RWPE1 (cell line): ENCODE results near the gene IGFN1.

Source experiments
- CTCF ChIA-PET: fragments of 350-600 bp; sonication (Branson Sonifier 250); formaldehyde crosslinking; extraction: SDS; loops from one replicate; lab custom pipeline; 2021; lab: Yijun Ruan, JAX
- POLR2A ChIA-PET: fragments of 400-600 bp; formaldehyde crosslinking; extraction: SDS; loops from one replicate; lab custom pipeline; 2020; ENCODE audit warnings: antibody characterized with exemption; ENCODE audit not compliant: low non-redundant PET; lab: Yijun Ruan, JAX
- DNase-seq: peaks from one replicate; pipeline ENCODE4 v3.0.0; 2012; ENCODE audit warnings: low spot score
- H3K27ac ChIP-seq: fragments of 450-650 bp; 2 replicates; pipeline ENCODE4 v1.5.1; 2017
- TF ChIP-seq, protein P1 (sequence below): fragments of 450-650 bp; conservative IDR thresholded peaks from 2 replicates; pipeline ENCODE4 v1.5.1; 2017; ENCODE audit warnings: low read depth, mild to moderate bottlenecking

IGFN1 gene

DNA sequence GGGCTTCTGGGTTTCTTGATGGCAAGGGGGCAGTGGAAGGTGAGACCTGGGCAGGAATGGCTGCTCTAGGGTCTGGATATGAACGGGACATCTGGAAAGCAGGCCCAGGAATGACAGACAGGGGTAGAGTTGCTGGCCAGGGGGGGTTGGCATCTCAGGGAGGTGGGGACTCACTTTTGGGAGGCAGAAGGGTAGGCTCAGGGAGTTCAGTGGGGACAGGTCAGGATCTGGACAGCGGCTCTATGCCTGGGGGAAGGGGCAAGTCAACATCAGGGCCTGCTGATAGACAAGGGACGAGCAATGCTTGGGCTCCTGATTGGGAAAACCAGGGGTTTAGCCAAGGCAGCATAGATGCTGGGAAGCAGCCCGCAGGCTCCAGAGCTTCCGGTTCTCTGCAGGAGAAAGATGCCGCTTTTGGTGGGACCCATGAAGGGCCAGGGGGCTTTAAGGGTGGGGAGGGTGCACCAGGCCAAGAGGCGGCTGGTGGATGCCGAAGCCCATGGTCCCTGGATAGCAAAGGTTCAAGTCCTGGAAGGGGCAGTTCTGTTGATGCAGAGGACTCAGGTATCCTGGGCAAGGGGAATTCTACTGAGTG lies 21.9 kb downstream of the IGFN1 start:
- ChIA-PET CTCF (no interaction called here), POLR2A (no interaction called here)

DNA sequence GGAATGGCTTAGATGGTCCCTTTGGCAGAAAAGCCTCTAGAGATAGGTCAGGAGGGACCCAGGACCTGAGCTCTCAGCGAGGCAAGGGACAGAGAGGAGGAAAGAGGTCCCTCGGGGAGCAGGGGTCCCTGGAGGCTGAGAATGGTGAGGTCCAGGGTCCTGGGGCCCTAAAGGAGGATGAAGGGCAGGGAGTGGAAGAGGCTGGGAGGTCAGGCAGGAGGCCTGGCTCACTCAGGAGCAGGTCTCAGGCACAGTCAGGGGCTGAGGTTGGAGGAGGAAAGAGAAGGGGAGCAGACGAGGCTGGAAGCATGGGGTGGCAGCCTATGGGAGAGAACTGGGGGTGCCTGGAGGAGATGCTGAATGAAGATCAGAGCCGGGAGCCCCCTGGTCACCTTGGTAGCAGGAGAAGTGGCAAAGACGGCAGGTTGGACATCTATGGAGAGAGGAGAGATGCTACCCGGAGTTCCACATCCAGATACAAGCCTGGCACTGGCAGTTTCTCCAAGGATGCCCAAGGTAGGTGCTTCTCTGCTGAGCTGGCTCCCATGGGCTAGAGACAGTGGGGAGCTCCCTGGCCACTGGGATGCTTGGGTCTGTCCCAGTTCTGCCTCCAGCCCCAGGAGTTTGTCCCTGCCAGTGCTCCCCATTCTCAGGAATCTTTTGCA lies 22.6 kb downstream of the IGFN1 start:
- DNase-seq: no peak
- ChIA-PET CTCF (interaction anchor here (0.6 to 0.7 kb wide), 2 partner anchors 13 to 113 kb away, joined by 3 read pairs; no protein-coding TSS in a partner anchor), POLR2A (no interaction called here)
- no peak overlapping the region for H3K27ac ChIP-seq
- TF ChIP-seq, protein P1, sequence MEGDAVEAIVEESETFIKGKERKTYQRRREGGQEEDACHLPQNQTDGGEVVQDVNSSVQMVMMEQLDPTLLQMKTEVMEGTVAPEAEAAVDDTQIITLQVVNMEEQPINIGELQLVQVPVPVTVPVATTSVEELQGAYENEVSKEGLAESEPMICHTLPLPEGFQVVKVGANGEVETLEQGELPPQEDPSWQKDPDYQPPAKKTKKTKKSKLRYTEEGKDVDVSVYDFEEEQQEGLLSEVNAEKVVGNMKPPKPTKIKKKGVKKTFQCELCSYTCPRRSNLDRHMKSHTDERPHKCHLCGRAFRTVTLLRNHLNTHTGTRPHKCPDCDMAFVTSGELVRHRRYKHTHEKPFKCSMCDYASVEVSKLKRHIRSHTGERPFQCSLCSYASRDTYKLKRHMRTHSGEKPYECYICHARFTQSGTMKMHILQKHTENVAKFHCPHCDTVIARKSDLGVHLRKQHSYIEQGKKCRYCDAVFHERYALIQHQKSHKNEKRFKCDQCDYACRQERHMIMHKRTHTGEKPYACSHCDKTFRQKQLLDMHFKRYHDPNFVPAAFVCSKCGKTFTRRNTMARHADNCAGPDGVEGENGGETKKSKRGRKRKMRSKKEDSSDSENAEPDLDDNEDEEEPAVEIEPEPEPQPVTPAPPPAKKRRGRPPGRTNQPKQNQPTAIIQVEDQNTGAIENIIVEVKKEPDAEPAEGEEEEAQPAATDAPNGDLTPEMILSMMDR: no peak

More for the DNA sequence above, 21.9 kb downstream of the IGFN1 start:
- no peak overlapping the region for H3K27ac ChIP-seq
- TF ChIP-seq, protein P1: no peak
- DNase-seq: no peak

DNA sequence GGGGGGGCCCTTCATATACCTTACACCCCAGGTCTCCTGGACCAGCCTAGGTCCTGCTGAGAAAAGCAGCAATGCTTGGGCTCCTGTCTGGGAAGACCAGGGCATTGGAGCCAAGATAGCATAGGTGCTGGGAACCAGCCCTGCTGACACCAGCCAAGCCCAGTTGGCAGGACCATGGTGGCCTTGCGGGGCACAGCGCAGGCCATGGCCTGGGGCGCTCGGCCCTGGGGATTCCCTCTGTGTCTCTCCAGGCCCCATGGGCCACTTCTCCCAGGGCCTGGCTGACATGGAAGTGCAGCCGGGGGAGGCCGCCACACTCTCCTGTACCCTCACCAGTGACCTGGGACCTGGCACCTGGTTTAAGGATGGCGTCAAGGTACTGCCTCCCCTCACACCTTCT lies 23.3 kb downstream of the IGFN1 start:
- DNase-seq: no peak
- ChIA-PET CTCF (interaction anchor here (1.0 kb wide), 1 partner anchor 9 kb away, joined by 5 read pairs; no protein-coding TSS in a partner anchor), POLR2A (no interaction called here)

DNA sequence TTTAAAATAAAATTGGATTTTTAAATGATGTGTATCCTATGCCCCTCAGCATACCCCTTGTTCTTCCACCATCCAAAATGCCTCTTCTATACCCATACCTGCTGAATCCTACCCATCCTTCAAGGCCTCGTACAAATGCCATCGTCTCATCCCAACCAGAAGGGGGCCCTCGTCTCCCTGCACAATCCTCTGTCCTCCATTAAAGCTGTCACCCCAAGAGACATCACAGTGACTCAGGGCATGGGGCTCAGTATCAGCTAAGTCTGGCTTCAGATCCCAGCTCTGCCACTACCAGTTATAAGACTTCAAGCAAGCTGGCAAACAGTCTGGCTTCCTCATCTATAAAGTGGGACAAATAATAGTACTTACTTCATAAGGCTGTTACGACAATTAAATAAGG lies 23.8 kb downstream of the IGFN1 start:
- DNase-seq: no peak
- CTCF ChIA-PET: interaction anchor here (0.6 to 1.2 kb wide), 4 partner anchors 9 to 147 kb away, joined by 3 to 5 read pairs (median 3); no protein-coding TSS in a partner anchor
- POLR2A ChIA-PET: interaction anchor here (0.5 kb wide), 1 partner anchor 46 kb away, joined by 4 read pairs; no protein-coding TSS in a partner anchor
- no peak overlapping the region for H3K27ac ChIP-seq
- TF ChIP-seq, protein P1: no peak

More for the DNA sequence above, 23.3 kb downstream of the IGFN1 start:
- TF ChIP-seq, protein P1: no peak
- H3K27ac ChIP-seq: no peak overlapping the region

DNA sequence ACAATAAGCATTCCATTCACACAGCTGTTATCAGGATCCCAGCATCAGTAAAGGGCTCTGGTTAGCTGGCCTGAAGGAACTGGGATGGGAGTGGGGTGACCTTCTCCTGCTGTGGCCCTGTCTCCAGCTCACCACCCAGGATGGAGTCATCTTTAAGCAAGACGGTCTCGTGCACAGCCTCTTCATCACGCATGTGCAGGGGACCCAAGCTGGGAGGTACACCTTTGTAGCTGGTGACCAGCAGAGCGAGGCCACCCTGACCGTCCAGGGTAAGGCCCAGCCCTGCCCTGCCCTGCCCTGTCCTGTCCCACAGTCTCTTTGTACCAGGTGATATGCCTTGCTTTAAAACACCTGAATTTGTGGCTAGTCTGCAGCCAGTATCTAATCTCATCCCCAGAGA lies 24.3 kb downstream of the IGFN1 start:
- TF ChIP-seq, protein P1: no peak
- no peak overlapping the region for H3K27ac ChIP-seq
- CTCF ChIA-PET: interaction anchor here (0.6 to 1.2 kb wide), 4 partner anchors 8 to 146 kb away, joined by 3 to 5 read pairs (median 3); no protein-coding TSS in a partner anchor
- DNase-seq: no peak
- POLR2A ChIA-PET: interaction anchor here (0.5 kb wide), 1 partner anchor 46 kb away, joined by 4 read pairs; no protein-coding TSS in a partner anchor

DNA sequence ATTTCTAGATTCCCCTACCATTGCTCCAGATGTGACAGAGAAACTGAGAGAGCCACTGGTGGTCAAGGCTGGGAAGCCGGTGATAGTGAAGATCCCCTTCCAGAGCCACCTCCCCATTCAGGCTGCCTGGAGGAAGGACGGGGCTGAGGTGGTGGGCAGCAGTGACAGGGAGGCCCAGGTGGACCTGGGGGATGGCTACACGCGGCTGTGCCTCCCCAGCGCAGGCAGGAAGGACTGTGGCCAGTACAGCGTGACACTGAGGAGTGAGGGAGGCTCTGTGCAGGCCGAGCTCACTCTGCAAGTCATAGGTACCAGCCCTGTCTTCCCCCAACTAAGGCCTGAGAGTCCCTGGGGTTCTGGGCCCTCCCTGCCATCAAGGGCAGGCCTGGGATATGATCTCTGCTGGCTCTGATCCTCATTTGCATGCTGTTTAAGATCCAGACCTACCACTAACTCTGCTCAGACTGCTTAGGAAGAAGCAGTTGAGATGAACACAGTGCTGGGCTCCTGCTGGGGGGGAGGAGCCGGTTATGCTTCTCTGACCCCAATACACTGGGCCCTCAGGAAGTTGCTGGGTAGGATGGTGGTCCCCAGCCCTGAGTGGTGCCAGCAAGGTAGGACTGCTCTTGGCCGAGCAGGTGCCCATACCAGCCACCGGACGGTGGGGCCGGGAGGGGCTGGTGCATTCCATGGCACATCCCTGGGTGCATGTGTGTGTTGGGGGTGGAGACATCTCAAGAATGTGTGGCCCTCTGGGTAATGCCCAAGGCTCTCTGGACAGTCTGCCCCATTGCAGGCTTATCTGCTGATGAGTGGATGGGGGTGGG lies 25.1 kb downstream of the IGFN1 start:
- no peak for DNase-seq
- POLR2A ChIA-PET: no interaction called here
- H3K27ac ChIP-seq: no peak overlapping the region
- CTCF ChIA-PET: interaction anchor here (1.2 kb wide), 1 partner anchor 146 kb away, joined by 3 read pairs; no protein-coding TSS in a partner anchor
- TF ChIP-seq, protein P1: no peak
